H1 (cell line): Measurements from ENCODE around the gene RPS6KA2. TPM values are rescaled to one million over a fixed set of nuclear protein-coding genes. Genes with fewer than 3 reads are reported as not detected.

Experiments used
- CTCF ChIA-PET: fragments of 300-600 bp; sonication (Branson Sonifier 250); formaldehyde crosslinking; loops from one replicate; lab custom pipeline; 2021; ENCODE audit not compliant: partially characterized antibody; lab: Charles Lee
- POLR2A ChIA-PET: fragments of 300-600 bp; sonication (Branson Sonifier 250); formaldehyde crosslinking; loops from one replicate; lab custom pipeline; 2021; ENCODE audit warnings: inconsistent platforms; ENCODE audit not compliant: partially characterized antibody; lab: Charles Lee
- DNase-seq, 2 experiments: peaks; one replicate each; pipeline versions ENCODE4 v3.0.0 to v3.0.0-alpha.2; 2010 to 2022; ENCODE audit warnings: low spot score in 2 of 2, low read depth in 1 of 2, mixed read lengths in 1 of 2
- FAIRE-seq: peaks from 2 replicates; lab custom pipeline; 2011; peaks lifted over from hg19 to GRCh38; lab: Jason Lieb, UNC
- H2AFZ ChIP-seq: 2 replicates; pipeline ENCODE4 v1.8.1; 2012; ENCODE audit warnings: low read length, inconsistent platforms
- H2AK5ac ChIP-seq: 2 replicates; pipeline ENCODE4 v1.6.1; 2013; ENCODE audit warnings: low read depth, low read length
- H2BK120ac ChIP-seq: replicated peaks from 2 replicates; pipeline ENCODE3; 2013; ENCODE audit warnings: low read depth, low read length, inconsistent platforms
- H2BK12ac ChIP-seq: 2 replicates; pipeline ENCODE4 v1.6.1; 2013; ENCODE audit warnings: low read depth, low read length
- H2BK15ac ChIP-seq: 2 replicates; pipeline ENCODE4 v1.6.1; 2013; ENCODE audit warnings: low read length
- H2BK20ac ChIP-seq: 2 replicates; pipeline ENCODE4 v1.6.1; 2013; ENCODE audit warnings: low read length
- H2BK5ac ChIP-seq: 2 replicates; pipeline ENCODE4 v1.6.1; 2013; ENCODE audit warnings: low read depth, low read length
- H3K14ac ChIP-seq: 2 replicates; pipeline ENCODE4 v1.6.1; 2013; ENCODE audit warnings: inconsistent platforms; ENCODE audit not compliant: insufficient read length
- H3K18ac ChIP-seq: 2 replicates; pipeline ENCODE4 v1.6.1; 2013; ENCODE audit warnings: low read length; ENCODE audit errors: extremely low read depth
- H3K23ac ChIP-seq: 2 replicates; pipeline ENCODE4 v1.6.1; 2013; ENCODE audit warnings: inconsistent platforms; ENCODE audit not compliant: insufficient read length
- H3K23me2 ChIP-seq: 2 replicates; pipeline ENCODE4 v1.6.1; 2013; ENCODE audit warnings: low read depth, low read length
- H3K27ac ChIP-seq: 2 replicates; pipeline ENCODE4 v1.6.1; 2011; ENCODE audit warnings: low read depth, low read length, inconsistent platforms
- H3K27me3 ChIP-seq, 4 experiments: replicated peaks in 1 of 4; 1 replicate in 1 of 4; 2 replicates in 3 of 4; pipeline versions ENCODE4 v1.6.1 to v1.8.1; 2011 to 2013; ENCODE audit warnings: low read length in 3 of 4, mild to moderate bottlenecking in 3 of 4, inconsistent platforms in 2 of 4, mixed read lengths in 2 of 4, moderate library complexity in 1 of 4; ENCODE audit not compliant: control insufficient read depth in 3 of 4, insufficient read depth in 3 of 4; ENCODE audit errors: extremely low read depth in 1 of 4
- H3K36me3 ChIP-seq, 4 experiments: 2 replicates each; pipeline versions ENCODE4 v1.6.1 to v1.8.1; 2011 to 2013; ENCODE audit warnings: mild to moderate bottlenecking in 4 of 4, low read length in 3 of 4, moderate library complexity in 2 of 4, control low read depth in 1 of 4, inconsistent platforms in 1 of 4; ENCODE audit not compliant: insufficient read depth in 4 of 4, control insufficient read depth in 2 of 4
- H3K4ac ChIP-seq: replicated peaks from 2 replicates; pipeline ENCODE3; 2013; ENCODE audit warnings: low read length, low read depth, mixed read lengths, inconsistent platforms; ENCODE audit not compliant: insufficient read length
- H3K4me1 ChIP-seq, 4 experiments: replicated peaks in 1 of 4; 1 replicate in 1 of 4; 2 replicates in 3 of 4; pipeline versions ENCODE4 v1.6.1 to v1.8.1; 2011 to 2013; ENCODE audit warnings: low read length in 3 of 4, inconsistent platforms in 2 of 4, mixed read lengths in 1 of 4; ENCODE audit not compliant: insufficient read depth in 4 of 4, control insufficient read depth in 3 of 4
- H3K4me2 ChIP-seq, 2 experiments: 2 replicates each; pipeline versions ENCODE4 v1.6.1 to v1.8.1; 2011 to 2013; ENCODE audit warnings: low read depth in 2 of 2, low read length in 2 of 2, control low read depth in 1 of 2, inconsistent platforms in 1 of 2, mild to moderate bottlenecking in 1 of 2; ENCODE audit not compliant: insufficient read depth in 1 of 2
- H3K4me3 ChIP-seq, 4 experiments: fragments of 200-600, 300-600 bp in 1 of 4; sonication (generic), shearing (Covaris generic), sonication (Bioruptor Twin) in 1 of 4; 2 replicates each; pipeline versions ENCODE4 v1.5.1 to v1.8.1; 2011 to 2016; ENCODE audit warnings: low read length in 4 of 4, low read depth in 3 of 4, control low read depth in 2 of 4, inconsistent platforms in 2 of 4, mild to moderate bottlenecking in 2 of 4, mixed read lengths in 1 of 4, moderate library complexity in 1 of 4; ENCODE audit not compliant: insufficient read depth in 2 of 4; ENCODE audit errors: extremely low read depth in 1 of 4
- H3K56ac ChIP-seq: replicated peaks from 2 replicates; pipeline ENCODE3; 2013; ENCODE audit warnings: low read depth, mild to moderate bottlenecking, mixed read lengths, low read length, inconsistent platforms; ENCODE audit not compliant: insufficient read length
- H3K79me1 ChIP-seq: 2 replicates; pipeline ENCODE4 v1.6.1; 2013; ENCODE audit warnings: low read depth, low read length, control low read depth
- H3K79me2 ChIP-seq, 2 experiments: 2 replicates each; pipeline versions ENCODE4 v1.6.1 to v1.8.1; 2012 to 2013; ENCODE audit warnings: low read length in 2 of 2, mild to moderate bottlenecking in 2 of 2, inconsistent platforms in 1 of 2; ENCODE audit not compliant: insufficient read depth in 2 of 2, control insufficient read depth in 1 of 2
- H3K9ac ChIP-seq, 4 experiments: replicated peaks in 1 of 4; 1 replicate in 1 of 4; 2 replicates in 3 of 4; pipeline versions ENCODE4 v1.6.1 to v1.8.1; 2011 to 2013; ENCODE audit warnings: low read depth in 3 of 4, low read length in 3 of 4, control low read depth in 2 of 4, mild to moderate bottlenecking in 2 of 4, moderate library complexity in 2 of 4, inconsistent platforms in 1 of 4; ENCODE audit errors: extremely low read depth in 1 of 4
- H3K9me3 ChIP-seq, 2 experiments: 2 replicates each; pipeline versions ENCODE4 v1.6.1 to v1.8.1; 2012 to 2013; ENCODE audit warnings: mild to moderate bottlenecking in 2 of 2, moderate library complexity in 2 of 2, control low read depth in 1 of 2, inconsistent platforms in 1 of 2, low read depth in 1 of 2, low read length in 1 of 2, mixed read lengths in 1 of 2; ENCODE audit not compliant: insufficient read depth in 2 of 2
- H4K20me1 ChIP-seq, 2 experiments: replicated peaks in 1 of 2; 2 replicates each; pipeline versions ENCODE3 to v1.8.1; 2011 to 2013; ENCODE audit warnings: inconsistent platforms in 2 of 2, low read length in 2 of 2, mild to moderate bottlenecking in 1 of 2; ENCODE audit not compliant: insufficient read depth in 2 of 2, control insufficient read depth in 1 of 2
- H4K5ac ChIP-seq: 2 replicates; pipeline ENCODE4 v1.6.1; 2013; ENCODE audit warnings: low read length, low read depth, mixed read lengths, inconsistent platforms; ENCODE audit not compliant: insufficient read length
- H4K8ac ChIP-seq: 2 replicates; pipeline ENCODE4 v1.8.0; 2013; ENCODE audit warnings: mild to moderate bottlenecking, moderate library complexity, low read length, inconsistent platforms; ENCODE audit not compliant: insufficient read depth; ENCODE audit errors: extremely low read depth
- H4K91ac ChIP-seq: replicated peaks from 2 replicates; pipeline ENCODE3; 2013; ENCODE audit warnings: low read length, mixed read lengths, inconsistent platforms; ENCODE audit not compliant: insufficient read length
- BACH1 ChIP-seq: IDR thresholded peaks from 2 replicates; pipeline ENCODE4 v1.6.1; 2012; ENCODE audit warnings: low read length, improper control_type of control experiment
- EGR1 ChIP-seq: IDR thresholded peaks from 2 replicates; pipeline ENCODE4 v1.6.1; 2011; ENCODE audit warnings: low read depth, low read length, borderline replicate concordance
- FOSL1 ChIP-seq: IDR thresholded peaks from 2 replicates; pipeline ENCODE4 v1.6.1; 2011; ENCODE audit warnings: mild to moderate bottlenecking, low read depth, low read length, moderate library complexity; ENCODE audit not compliant: insufficient read depth
- JUND ChIP-seq: IDR thresholded peaks from 2 replicates; pipeline ENCODE4 v1.6.1; 2011; ENCODE audit warnings: mild to moderate bottlenecking, improper control_type of control experiment, low read length
- SP1 ChIP-seq: IDR thresholded peaks from 2 replicates; pipeline ENCODE4 v1.6.1; 2011; ENCODE audit warnings: low read depth, low read length
- SP2 ChIP-seq: IDR thresholded peaks from 2 replicates; pipeline ENCODE4 v1.6.1; 2012; ENCODE audit warnings: mild to moderate bottlenecking, low read length, inconsistent platforms
- SP4 ChIP-seq: IDR thresholded peaks from 2 replicates; pipeline ENCODE4 v1.6.1; 2012; ENCODE audit warnings: low read length, inconsistent platforms
- TCF12 ChIP-seq: IDR thresholded peaks from 2 replicates; pipeline ENCODE4 v1.6.1; 2011; ENCODE audit warnings: low read depth, mild to moderate bottlenecking, low read length
- WGBS, 2 experiments: shearing (Covaris generic) in 1 of 2; methylation state at CpG; one replicate each; pipeline versions ENCODE4 v1.1.6 to v1.1.7; 2013 to 2015; ENCODE audit warnings: low lambda C conversion rate in 2 of 2, mixed read lengths in 2 of 2, inconsistent platforms in 1 of 2, low coverage in 1 of 2, missing lambda C conversion rate in 1 of 2; ENCODE audit not compliant: insufficient replicate concordance in 2 of 2, insufficient coverage in 1 of 2, insufficient read length in 1 of 2; ENCODE audit errors: extremely low coverage in 1 of 2, missing lambda C conversion rate in 1 of 2; 5-methylcytosine and 5-hydroxymethylcytosine counted together
- polyA plus RNA-seq, 7 experiments: library from polyadenylated mRNA; depleted of rRNA in 3 of 7; stranded (reverse) in 5 of 7; unstranded in 2 of 7; fragments of >200 nt in 5 of 7; fragments of 200-250 nt in 2 of 7; gene quantifications; 1 replicate in 5 of 7; 2 replicates in 1 of 7; 4 replicates in 1 of 7; pipeline versions ENCODE4 v1.2.1 to v1.2.3, GENCODE V29; 2011 to 2013; ENCODE audit warnings: missing spikeins in 2 of 7, mixed read lengths in 2 of 7
- total RNA-seq: library from RNA; stranded (reverse); fragmentation: NEBNext Ultra II Directional; extraction: Animal tissue kit (Norgen Biotek cat#: 25700); gene quantifications from 2 replicates; pipeline ENCODE4 v1.2.1, GENCODE V29; 2021
- TF ChIP-seq, protein P1 (sequence below): IDR thresholded peaks from 2 replicates; pipeline ENCODE4 v1.6.1; 2012; ENCODE audit warnings: inconsistent platforms

Gene RPS6KA2
- total and polyA plus RNA-seq, 2 of the 8 experiments (the other 6 are each of a cell fraction or from before 2014, with no cell fraction given) = 8.8 to 25.7 TPM

DNA sequence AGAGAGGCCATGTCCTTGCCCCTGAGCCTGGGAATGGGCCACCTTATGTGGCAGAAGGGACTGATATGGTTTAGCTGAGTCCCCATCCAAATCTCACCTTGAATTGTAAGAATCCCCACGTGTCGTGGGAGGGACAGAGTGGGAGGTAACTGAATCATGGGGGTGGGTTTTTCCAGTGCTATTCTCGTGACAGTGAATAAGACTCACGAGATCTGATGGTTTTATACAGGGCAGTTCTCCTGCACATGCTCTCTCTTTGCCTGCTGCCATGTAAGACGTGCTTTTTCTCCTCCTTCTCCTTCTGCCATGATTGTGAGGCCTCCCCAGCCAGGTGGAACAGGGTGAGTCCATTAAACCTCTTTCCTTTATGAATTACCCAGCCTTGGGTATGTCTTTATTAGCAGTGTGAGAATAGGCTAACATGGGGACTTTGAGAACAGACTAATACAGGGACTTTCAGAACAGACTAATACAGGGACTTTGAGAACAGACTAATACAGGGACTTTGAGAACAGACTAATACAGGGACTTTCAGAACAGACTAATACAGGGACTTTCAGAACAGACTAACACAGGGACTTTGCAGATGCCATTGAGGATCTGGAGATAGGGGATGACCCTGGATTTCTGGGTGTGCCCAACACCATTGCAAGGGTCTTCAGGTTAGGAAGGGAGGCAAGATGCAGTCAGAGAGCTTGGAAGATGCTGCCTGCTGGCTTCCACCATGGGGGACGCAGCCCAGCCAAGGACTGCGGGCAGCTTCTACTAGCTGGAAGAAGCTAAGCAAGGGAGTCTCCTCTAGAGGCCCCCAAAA is 127.5 kb downstream of the RPS6KA2 start:
- H2BK5ac ChIP-seq = no peak overlapping the region
- no peak for DNase-seq
- 0 out of 7 replicates have a peak, but pooled peaks cover 0 to 2% (median 0%) of the 10 kb centered on the region in 4 experiments for H3K4me1 ChIP-seq
- no peak overlapping the region for H3K9ac ChIP-seq
- no peak overlapping the region for H2BK120ac ChIP-seq
- H3K27ac ChIP-seq = no peak overlapping the region
- H3K23me2 ChIP-seq = no peaks in the 10 kb centered on the region
- no peak overlapping the region for H3K18ac ChIP-seq
- H3K9me3 ChIP-seq = no peaks in the 10 kb centered on the region
- CTCF ChIA-PET = interaction anchor here (1.0 to 1.1 kb wide), 2 partner anchors 14 to 31 kb away, joined by 3 read pairs; no protein-coding TSS in a partner anchor
- H4K91ac ChIP-seq = no peak overlapping the region
- no peaks in the 10 kb centered on the region for H3K79me2 ChIP-seq
- no peaks in the 10 kb centered on the region for H3K27me3 ChIP-seq
- no peak overlapping the region for H4K8ac ChIP-seq
- no peak overlapping the region for H3K4me3 ChIP-seq
- no peak overlapping the region for H2BK12ac ChIP-seq
- no peak overlapping the region for H4K5ac ChIP-seq
- TF ChIP-seq SP2 (no peak), SP1 (no peak), JUND (no peak), EGR1 (no peak), TCF12 (no peak), BACH1 (no peak), SP4 (no peak), FOSL1 (no peak)
- TF ChIP-seq, protein P1, sequence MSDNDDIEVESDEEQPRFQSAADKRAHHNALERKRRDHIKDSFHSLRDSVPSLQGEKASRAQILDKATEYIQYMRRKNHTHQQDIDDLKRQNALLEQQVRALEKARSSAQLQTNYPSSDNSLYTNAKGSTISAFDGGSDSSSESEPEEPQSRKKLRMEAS = no peak
- TF ChIP-seq, all 59 proteins: peak for 0
- no peak overlapping the region for H3K56ac ChIP-seq
- FAIRE-seq = no peak
- POLR2A ChIA-PET = interaction anchor here (0.7 to 2.3 kb wide), 2 partner anchors 10 to 38 kb away, joined by 3 to 7 read pairs; no protein-coding TSS in a partner anchor
- H3K14ac ChIP-seq = no peak overlapping the region
- no peak overlapping the region for H3K4ac ChIP-seq
- whole genome bisulfite sequencing, 2 experiments = 92% methylated on average over 6 of the region's 7 CpGs; no CpG with 5 or more reads in 1 of the 2 experiments
- no peak overlapping the region for H2BK15ac ChIP-seq
- no peaks in the 10 kb centered on the region for H3K79me1 ChIP-seq
- H2AFZ ChIP-seq = no peak overlapping the region
- H3K4me2 ChIP-seq = no peak overlapping the region
- H3K23ac ChIP-seq = no peak overlapping the region
- no peak overlapping the region for H2AK5ac ChIP-seq
- H2BK20ac ChIP-seq = no peak overlapping the region
- H3K36me3 ChIP-seq = peaks cover 0 to 10% (median 2%) of the 10 kb centered on the region in 4 experiments; a peak in 4 of 8 replicates
- peaks cover 2 to 3% of the 10 kb centered on the region in 2 experiments for H4K20me1 ChIP-seq
